Left ventricle myocardium inferior (tissue), 1 donor: ENCODE measurements around the gene ROPN1B. TPM values are rescaled to one million over a fixed set of nuclear protein-coding genes. Genes with fewer than 3 reads are reported as not detected.
A peak's percentile ranks its signal among the peaks of the same experiment; 100 is the strongest.

Source experiments
- DNase-seq: peaks from one replicate; pipeline ENCODE4 v3.0.0-alpha.2; 2020
- H3K27ac ChIP-seq: fragments of 200-600 bp; replicated peaks from 2 replicates; pipeline ENCODE4 v1.8.0; 2021
- H3K27me3 ChIP-seq: fragments of 200-600 bp; 2 replicates; pipeline ENCODE4 v1.8.0; 2021; ENCODE audit warnings: low read depth
- H3K36me3 ChIP-seq: fragments of 200-600 bp; 2 replicates; pipeline ENCODE4 v1.8.0; 2021
- H3K4me1 ChIP-seq: fragments of 200-600 bp; 2 replicates; pipeline ENCODE4 v1.8.0; 2021
- H3K4me3 ChIP-seq: fragments of 200-600 bp; 2 replicates; pipeline ENCODE4 v1.8.0; 2021; ENCODE audit warnings: mild to moderate bottlenecking, moderate library complexity
- H3K9me3 ChIP-seq: fragments of 200-600 bp; replicated peaks from 2 replicates; pipeline ENCODE4 v1.8.0; 2021
- intact Hi-C: fragments of 100-400 bp; cut with micrococcal nuclease; formaldehyde crosslinking; loops from one replicate; pipeline ENCODE4 v1.11.0; 2022
- total RNA-seq: library from RNA; stranded (reverse); fragmentation: NEBNext Ultra II Directional; extraction: Animal tissue kit (Norgen Biotek cat#: 25700); gene quantifications from one replicate; pipeline ENCODE4 v1.2.1, GENCODE V29; 2021
- TF ChIP-seq, protein P1 (sequence below): fragments of 200-600 bp; IDR thresholded peaks from 2 replicates; pipeline ENCODE4 v1.8.0; 2021; ENCODE audit warnings: antibody characterized with exemption, mild to moderate bottlenecking, borderline replicate concordance
- donor health status: DM: no; HTN: yes; CAD: no; lungs with severe emphysema.

ROPN1B gene
- total RNA-seq, 1 donor from 2014 or later = 4.0 TPM

DNA sequence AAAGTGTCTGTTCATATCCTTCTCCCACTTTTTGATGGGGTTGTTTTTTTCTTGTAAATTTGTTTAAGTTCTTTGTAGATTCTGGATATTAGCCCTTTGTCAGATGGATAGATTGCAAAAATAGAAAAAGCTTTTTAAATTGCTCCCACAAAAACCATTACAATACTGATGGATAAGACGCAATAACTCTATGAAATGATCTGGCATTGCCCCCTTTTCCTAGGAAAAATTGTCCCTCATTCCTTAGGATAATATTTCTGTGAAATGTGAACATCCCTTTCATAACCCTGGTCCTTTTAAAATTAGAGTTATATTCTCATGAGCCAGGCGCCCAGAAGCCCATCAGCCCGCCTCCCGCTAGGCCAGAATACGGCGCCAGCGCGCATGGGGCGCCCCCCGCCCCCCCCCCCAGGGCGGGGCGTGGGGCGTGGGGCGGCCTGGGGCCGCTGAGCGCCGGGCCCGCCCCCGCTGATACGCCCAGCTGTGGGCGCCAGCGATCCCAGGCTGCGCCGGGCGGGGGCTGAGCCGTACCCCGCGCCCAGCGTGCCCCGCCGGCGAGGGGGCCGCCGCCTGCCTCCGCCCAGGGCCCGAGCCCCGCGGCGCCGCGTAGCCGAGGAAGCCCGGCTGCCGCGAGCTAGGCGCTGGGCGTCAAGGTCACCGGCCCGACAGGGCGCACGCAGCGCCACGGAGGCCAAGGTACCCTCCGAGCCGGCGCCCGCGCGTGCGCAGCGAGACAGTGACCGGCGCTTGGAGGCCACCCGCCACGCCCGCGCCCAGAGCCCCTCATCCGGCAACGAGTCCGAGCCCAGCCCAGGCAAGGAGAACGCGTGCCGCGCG lies 11.1 kb upstream of the ROPN1B start:
- H3K36me3 ChIP-seq = no peaks in the 10 kb centered on the region
- TF ChIP-seq, protein P1, sequence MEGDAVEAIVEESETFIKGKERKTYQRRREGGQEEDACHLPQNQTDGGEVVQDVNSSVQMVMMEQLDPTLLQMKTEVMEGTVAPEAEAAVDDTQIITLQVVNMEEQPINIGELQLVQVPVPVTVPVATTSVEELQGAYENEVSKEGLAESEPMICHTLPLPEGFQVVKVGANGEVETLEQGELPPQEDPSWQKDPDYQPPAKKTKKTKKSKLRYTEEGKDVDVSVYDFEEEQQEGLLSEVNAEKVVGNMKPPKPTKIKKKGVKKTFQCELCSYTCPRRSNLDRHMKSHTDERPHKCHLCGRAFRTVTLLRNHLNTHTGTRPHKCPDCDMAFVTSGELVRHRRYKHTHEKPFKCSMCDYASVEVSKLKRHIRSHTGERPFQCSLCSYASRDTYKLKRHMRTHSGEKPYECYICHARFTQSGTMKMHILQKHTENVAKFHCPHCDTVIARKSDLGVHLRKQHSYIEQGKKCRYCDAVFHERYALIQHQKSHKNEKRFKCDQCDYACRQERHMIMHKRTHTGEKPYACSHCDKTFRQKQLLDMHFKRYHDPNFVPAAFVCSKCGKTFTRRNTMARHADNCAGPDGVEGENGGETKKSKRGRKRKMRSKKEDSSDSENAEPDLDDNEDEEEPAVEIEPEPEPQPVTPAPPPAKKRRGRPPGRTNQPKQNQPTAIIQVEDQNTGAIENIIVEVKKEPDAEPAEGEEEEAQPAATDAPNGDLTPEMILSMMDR = no peak
- H3K9me3 ChIP-seq = no peaks in the 10 kb centered on the region
- intact Hi-C loops = no loop called here
- peak overlapping the region; percentile 52 for H3K27ac ChIP-seq
- no peaks in the 10 kb centered on the region for H3K4me1 ChIP-seq
- H3K27me3 ChIP-seq = peaks cover 79% of the 10 kb centered on the region
- no peak for DNase-seq
- H3K4me3 ChIP-seq = peak overlapping the region; percentile 61

DNA sequence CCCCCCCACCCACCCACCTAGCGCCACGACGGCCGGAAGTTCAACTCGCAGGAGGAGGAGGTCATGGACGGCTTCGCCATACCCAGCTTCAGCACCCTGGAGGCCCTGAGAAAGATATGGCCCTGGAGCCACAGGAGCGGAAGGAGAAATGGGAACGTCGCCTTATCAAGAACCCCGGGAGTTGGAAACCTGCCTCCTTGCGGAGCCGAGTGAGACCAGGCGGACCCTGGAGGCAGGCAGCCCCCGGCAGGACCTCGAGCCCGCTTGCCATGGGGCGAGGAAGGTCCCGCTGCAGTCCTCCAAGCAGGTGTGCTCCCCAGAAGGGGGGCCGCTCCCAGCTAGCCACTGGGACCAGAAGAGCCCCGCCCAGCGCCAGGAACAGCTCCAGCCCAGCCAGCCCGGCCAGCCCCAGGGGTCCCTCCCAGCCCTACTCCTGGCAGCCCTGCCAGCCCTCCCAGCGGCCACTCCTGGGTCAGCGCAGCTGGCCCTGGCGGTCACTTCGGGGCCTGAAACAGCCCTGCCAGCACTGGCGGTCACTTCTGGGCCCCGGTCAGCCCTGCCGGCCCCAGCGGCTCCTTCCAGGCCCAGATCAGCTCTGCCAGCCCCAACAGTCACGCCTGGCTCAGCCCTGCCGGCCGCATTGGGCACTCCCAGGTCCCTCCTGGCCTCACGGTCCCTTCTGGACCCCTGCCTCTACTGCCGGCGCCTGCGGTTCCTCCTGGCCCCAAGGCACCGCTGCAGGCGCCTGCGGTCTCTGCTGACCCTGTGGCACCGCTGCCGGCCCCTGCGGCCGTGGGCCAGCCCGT lies 10.3 kb upstream of the ROPN1B start:
- Histone ChIP-seq H3K4me3 (peak overlapping the region; percentile 61), H3K27ac (peak overlapping the region; percentile 52), H3K9me3 (no peaks in the 10 kb centered on the region), H3K27me3 (peaks cover 83% of the 10 kb centered on the region), H3K4me1 (no peaks in the 10 kb centered on the region), H3K36me3 (no peaks in the 10 kb centered on the region)
- intact Hi-C loops = no loop called here
- TF ChIP-seq, protein P1 = no peak
- DNase-seq = no peak

DNA sequence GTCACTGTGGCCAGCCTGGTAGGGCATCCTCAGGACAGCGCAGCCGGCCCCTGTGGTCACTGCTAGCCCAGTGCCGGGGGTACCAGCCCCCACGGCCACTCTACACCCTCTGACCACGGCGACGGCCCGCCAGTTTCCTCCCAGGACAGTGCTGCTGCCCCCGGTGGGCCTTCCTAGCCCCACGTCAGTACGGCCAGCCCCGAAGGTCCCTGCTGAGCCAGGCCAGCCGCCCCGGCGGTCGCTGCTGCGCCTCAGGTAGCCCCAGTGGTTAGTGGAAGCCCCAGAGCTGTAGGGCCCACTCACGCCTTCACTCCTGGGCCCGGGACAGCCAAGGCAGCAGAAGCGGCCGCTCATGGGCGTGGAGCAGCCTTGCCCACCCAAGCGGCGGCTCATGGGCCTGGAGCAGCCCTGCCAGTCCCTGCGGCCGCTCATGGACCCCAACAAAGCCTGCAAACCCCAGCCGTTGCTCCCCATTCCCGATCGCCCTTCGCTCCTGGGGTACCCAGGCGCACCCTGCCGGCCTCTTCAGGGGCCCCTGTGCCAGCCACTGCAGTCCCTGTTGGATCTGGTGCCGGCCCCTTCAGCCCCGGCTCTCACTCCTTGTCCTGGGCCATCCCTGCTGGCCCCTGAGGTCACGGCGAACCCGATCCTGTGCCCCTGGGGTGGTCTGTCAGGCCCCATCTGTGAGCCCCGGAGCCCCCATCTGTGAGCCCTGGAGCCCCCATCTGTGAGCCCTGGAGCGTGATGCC lies 9.5 kb upstream of the ROPN1B start:
- TF ChIP-seq, protein P1 = no peak
- Histone ChIP-seq H3K4me1 (no peaks in the 10 kb centered on the region), H3K36me3 (no peaks in the 10 kb centered on the region), H3K27ac (no peak overlapping the region), H3K27me3 (peaks cover 90% of the 10 kb centered on the region), H3K9me3 (no peaks in the 10 kb centered on the region), H3K4me3 (no peak overlapping the region)
- intact Hi-C loops = no loop called here
- DNase-seq = no peak

DNA sequence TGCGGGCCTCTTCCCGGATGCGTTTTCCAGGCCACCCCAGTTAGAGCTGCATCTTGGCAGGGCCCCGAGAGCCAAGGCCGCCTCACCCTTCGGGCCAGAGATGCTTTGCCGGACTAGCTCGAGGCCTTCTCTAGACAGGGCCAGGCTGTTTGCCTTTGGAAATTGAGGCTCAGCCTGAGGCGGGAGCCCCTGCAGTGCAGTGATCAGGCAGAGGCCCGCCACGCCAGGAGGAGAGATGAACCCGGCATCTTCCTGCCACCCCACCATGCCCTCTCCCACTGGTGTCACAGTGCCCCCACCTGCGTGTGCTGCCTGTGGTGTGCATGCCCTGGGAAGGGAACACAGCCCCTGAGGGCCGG lies 8.9 kb upstream of the ROPN1B start:
- H3K4me3 ChIP-seq = no peak overlapping the region
- intact Hi-C loops = no loop called here
- H3K4me1 ChIP-seq = no peaks in the 10 kb centered on the region
- no peak for DNase-seq
- H3K27me3 ChIP-seq = peaks cover 93% of the 10 kb centered on the region
- no peaks in the 10 kb centered on the region for H3K36me3 ChIP-seq
- H3K27ac ChIP-seq = no peak overlapping the region
- TF ChIP-seq, protein P1 = no peak
- H3K9me3 ChIP-seq = no peaks in the 10 kb centered on the region
